ENCODE results near the gene SBF2.
"Not testable (repeated sequence)": the region's sequence is repeated elsewhere in the genome, so short reads cannot be mapped to it uniquely, and the experiment has no call there.

SBF2 gene

GRCh38 chr11:10002221-10002620 lies 291.8 kb downstream of the SBF2 start:
- in situ Hi-C loops (cut with MboI; ENCODE audit: low sequenced_read_pairs, unreplicated experiment) = no loop called here
- TF ChIP-seq CTCF (IDR thresholded peaks at IDR 0.05; ENCODE audit: borderline replicate concordance, control extremely low read depth, extremely low read depth, insufficient read depth, missing control alignments) = no peak
- no peak for DNase-seq (ENCODE audit: low spot score)

GRCh38 chr11:9992306-9992705 lies 301.7 kb downstream of the SBF2 start:
- DNase-seq (ENCODE audit: low spot score) = no peak
- TF ChIP-seq CTCF (IDR thresholded peaks at IDR 0.05; ENCODE audit: borderline replicate concordance, control extremely low read depth, extremely low read depth, insufficient read depth, missing control alignments) = no peak
- in situ Hi-C loops (cut with MboI; ENCODE audit: low sequenced_read_pairs, unreplicated experiment) = loop anchor here (25.0 kb wide), 1 partner anchor 320 kb away; the partner anchor contains the start of gene ADM

GRCh38 chr11:9990221-9990973 lies 303.6 kb downstream of the SBF2 start:
- in situ Hi-C loops (cut with MboI; ENCODE audit: low sequenced_read_pairs, unreplicated experiment) = loop anchor here (25.0 kb wide), 1 partner anchor 322 kb away; the partner anchor contains the start of gene ADM
- TF ChIP-seq CTCF (IDR thresholded peaks at IDR 0.05; ENCODE audit: borderline replicate concordance, control extremely low read depth, extremely low read depth, insufficient read depth, missing control alignments) = no peak
- no peak for DNase-seq (ENCODE audit: low spot score)

GRCh38 chr11:9987303-9987702 lies 306.7 kb downstream of the SBF2 start:
- DNase-seq (ENCODE audit: low spot score) = not testable (repeated sequence)
- in situ Hi-C loops (cut with MboI; ENCODE audit: low sequenced_read_pairs, unreplicated experiment) = loop anchor here (25.0 kb wide), 1 partner anchor 325 kb away; the partner anchor contains the start of gene ADM

GRCh38 chr11:9982796-9983579 lies 311.0 kb downstream of the SBF2 start:
- in situ Hi-C loops (cut with MboI; ENCODE audit: low sequenced_read_pairs, unreplicated experiment) = loop anchor here (25.0 kb wide), 1 partner anchor 329 kb away; the partner anchor contains the start of gene ADM
- no peak for DNase-seq (ENCODE audit: low spot score)
- no peak for TF ChIP-seq CTCF (IDR thresholded peaks at IDR 0.05; ENCODE audit: borderline replicate concordance, control extremely low read depth, extremely low read depth, insufficient read depth, missing control alignments)

- in situ Hi-C loops (cut with MboI; ENCODE audit: low sequenced_read_pairs, unreplicated experiment) = loop anchor here (25.0 kb wide), 1 partner anchor 330 kb away; the partner anchor contains the start of gene ADM
- no peak for DNase-seq (ENCODE audit: low spot score)
- no peak for TF ChIP-seq CTCF (IDR thresholded peaks at IDR 0.05; ENCODE audit: borderline replicate concordance, control extremely low read depth, extremely low read depth, insufficient read depth, missing control alignments)
These were observed 311.8 kb downstream of the SBF2 start for GRCh38 chr11:9982127-9982795.
